ENCODE data around the gene ACKR2. TPM values are rescaled to one million over a fixed set of nuclear protein-coding genes. Genes with fewer than 3 reads are reported as not detected.

The ACKR2 gene
- polyA plus RNA-seq, 1 of the 3 experiments (the other 2 are of a cell fraction), result 0.10 TPM

GRCh38 chr3:42822828-42823227 lies 13.6 kb downstream of the ACKR2 start:
- Histone ChIP-seq H3K9me2 (no peaks in the 10 kb centered on the region), H3K79me2 (ENCODE audit: insufficient read depth) (no peaks in the 10 kb centered on the region), H3K36me3 (replicated peaks in 1 of 2; ENCODE audit: control insufficient read depth in 1 of 2, insufficient read depth in 2 of 2, low read length in 1 of 2) (no peaks in the 10 kb centered on the region), H3K4me3 (ENCODE audit: low read depth in 2 of 2, low read length in 1 of 2) (no peak overlapping the region), H3K27ac (ENCODE audit: low read depth in 2 of 2, low read length in 1 of 2) (no peak overlapping the region), H3K27me3 (ENCODE audit: insufficient read depth) (no peaks in the 10 kb centered on the region; the same call in 1 of the 2 replicates), H3K9ac (no peak overlapping the region), H2AFZ (ENCODE audit: low read depth) (no peak overlapping the region), H3F3A (replicated peaks; ENCODE audit: insufficient read depth) (peaks cover 12% of the 10 kb centered on the region), H4K20me1 (ENCODE audit: insufficient read depth) (no peaks in the 10 kb centered on the region), H3K4me2 (0 out of 2 replicates have a peak overlapping the region, but pooled peaks have one; percentile 7), H3K4me1 (ENCODE audit: control insufficient read depth in 1 of 2, insufficient read depth in 2 of 2, low read depth in 1 of 2, low read length in 1 of 2) (peaks cover 0 to 11% of the 10 kb centered on the region in 2 experiments; a peak in 2 of 4 replicates), H3K9me3 (no peaks in the 10 kb centered on the region)
- WGBS (ENCODE audit: low lambda C conversion rate), result 85% methylated on average over 3 of the region's 3 CpGs
- ChIA-PET CTCF (interaction anchor here (0.9 to 6.3 kb wide), 3 partner anchors 8 to 19 kb away, joined by 3 to 38 read pairs (median 33); partner anchors contain the start of gene HIGD1A), POLR2A (no interaction called here)
- DNase-seq, result no peak
- TF ChIP-seq FOSL2 (IDR thresholded peaks at IDR 0.05; ENCODE audit: borderline replicate concordance, low read depth) (no peak), FOXJ3 (CRISPR knock-in tag; IDR thresholded peaks at IDR 0.05) (no peak), TAF1 (IDR thresholded peaks at IDR 0.05; ENCODE audit: borderline replicate concordance, low read depth, low read length) (no peak), CHD2 (IDR thresholded peaks at IDR 0.05; ENCODE audit: low read length, partially characterized antibody) (no peak), ZBTB33 (IDR thresholded peaks at IDR 0.05; ENCODE audit: borderline replicate concordance, low read depth) (no peak), RFX5 (IDR thresholded peaks at IDR 0.05; ENCODE audit: low read length) (no peak), SMC3 (IDR thresholded peaks at IDR 0.05; ENCODE audit: low read depth, low read length) (no peak), IRF3 (IDR thresholded peaks at IDR 0.05; ENCODE audit: low read depth, low read length) (no peak), MAX (IDR thresholded peaks at IDR 0.05; ENCODE audit: low read depth) (no peak), EP300 (IDR thresholded peaks at IDR 0.05; ENCODE audit: borderline replicate concordance in 1 of 2, low read depth in 1 of 2, low read length in 1 of 2) (no peak), JUND (IDR thresholded peaks at IDR 0.05) (no peak), PBX3 (IDR thresholded peaks at IDR 0.05) (no peak), USF1 (IDR thresholded peaks at IDR 0.05; ENCODE audit: borderline replicate concordance, low read depth) (no peak), NFIC (IDR thresholded peaks at IDR 0.05; ENCODE audit: borderline replicate concordance) (no peak), RCOR1 (IDR thresholded peaks at IDR 0.05; ENCODE audit: low read length) (no peak), REST (IDR thresholded peaks at IDR 0.05; ENCODE audit: low read depth, low read length) (no peak), MXI1 (IDR thresholded peaks at IDR 0.05; ENCODE audit: low read depth, low read length) (no peak)
